Left lung (tissue), 10 donors: ENCODE data around the gene ARHGAP15. TPM values are rescaled to one million over a fixed set of nuclear protein-coding genes. Genes with fewer than 3 reads are reported as not detected.
A peak's percentile ranks its signal among the peaks of the same experiment; 100 is the strongest.

Source experiments
- ATAC-seq: fragments of 200-7000 bp; cut with Tn5 transposase; one replicate; pipeline ENCODE4 v1.9.1; 2020; ENCODE audit warnings: moderate library complexity
- DNase-seq, 4 donors: peaks; one replicate each; pipeline ENCODE4 v3.0.0-alpha.2; 2013 to 2020
- H3K27ac ChIP-seq, 2 donors: fragments of 200-600 bp; sonication (generic) in 1 of 2; one replicate each; pipeline versions ENCODE4 v1.5.0 to v1.8.0; 2020 to 2021
- H3K27me3 ChIP-seq, 2 donors: fragments of 200-600 bp; sonication (generic) in 1 of 2; one replicate each; pipeline versions ENCODE4 v1.5.0 to v1.8.0; 2020 to 2021
- H3K36me3 ChIP-seq, 2 donors: fragments of 200-600 bp; sonication (generic) in 1 of 2; one replicate each; pipeline versions ENCODE4 v1.5.0 to v1.8.0; 2020 to 2021
- H3K4me1 ChIP-seq, 2 donors: fragments of 200-600 bp; one replicate each; pipeline ENCODE4 v1.8.0; 2021
- H3K4me3 ChIP-seq, 2 donors: fragments of 200-600 bp; sonication (generic) in 1 of 2; one replicate each; pipeline versions ENCODE4 v1.5.0 to v1.8.0; 2020 to 2021; ENCODE audit warnings: mild to moderate bottlenecking in 1 of 2
- H3K9me3 ChIP-seq, 2 donors: fragments of 200-600 bp; sonication (generic) in 1 of 2; one replicate each; pipeline versions ENCODE4 v1.5.0 to v1.8.0; 2020 to 2021
- CTCF ChIP-seq, 2 donors: fragments of 200-600 bp; sonication (generic) in 1 of 2; IDR thresholded peaks; one replicate each; pipeline versions ENCODE4 v1.5.0 to v1.8.0; 2021; ENCODE audit warnings: antibody characterized with exemption in 2 of 2
- intact Hi-C, 2 donors: fragments of 100-400 bp; cut with DNase I; formaldehyde crosslinking; loops; one replicate each; pipeline versions ENCODE4 v1.11.2 to v1.14.2; 2022
- polyA plus RNA-seq, 6 donors: library from polyadenylated mRNA; unstranded; fragments of 120-200 nt; gene quantifications; one replicate each; pipeline ENCODE4 v1.2.1, GENCODE V29; 2013; ENCODE audit not compliant: insufficient read length in 6 of 6
- total RNA-seq, 2 donors: library from RNA; stranded (reverse); fragmentation: NEBNext Ultra II Directional; extraction: Animal tissue kit (Norgen Biotek cat#: 25700); gene quantifications; one replicate each; pipeline ENCODE4 v1.2.1, GENCODE V29; 2021
- donor health status: DM: no; HTN: yes; CAD: no.
- donor health status: DM: no; HTN: no; CAD: no.

The ARHGAP15 gene
- total and polyA plus RNA-seq, 8 donors = 16.8 to 48.3 (median 30.2) TPM

- no peak for TF ChIP-seq CTCF (IDR thresholded peaks at IDR 0.05)
- H3K36me3 ChIP-seq = no peaks in the 10 kb centered on the region
- H3K27me3 ChIP-seq = no peaks in the 10 kb centered on the region
- H3K27ac ChIP-seq = no peak overlapping the region
- intact Hi-C loops = no loop called here
- H3K9me3 ChIP-seq = no peaks in the 10 kb centered on the region
- no peak for ATAC-seq
- H3K4me1 ChIP-seq = no peaks in the 10 kb centered on the region
- DNase-seq = no peak
- no peak overlapping the region for H3K4me3 ChIP-seq
Observed at GRCh38 chr2:143193121-143193520, 63.9 kb downstream of the ARHGAP15 start.

GRCh38 chr2:143195511-143195910 lies 66.3 kb downstream of the ARHGAP15 start:
- no peak for ATAC-seq
- intact Hi-C loops = no loop called here
- H3K36me3 ChIP-seq = no peaks in the 10 kb centered on the region
- TF ChIP-seq CTCF (IDR thresholded peaks at IDR 0.05) = no peak
- H3K27ac ChIP-seq = no peak overlapping the region
- H3K9me3 ChIP-seq = no peaks in the 10 kb centered on the region
- H3K27me3 ChIP-seq = no peaks in the 10 kb centered on the region
- no peak for DNase-seq
- no peak overlapping the region for H3K4me3 ChIP-seq
- no peaks in the 10 kb centered on the region for H3K4me1 ChIP-seq

- intact Hi-C loops = no loop called here
- ATAC-seq (no peak), DNase-seq (no peak)
- no peak for TF ChIP-seq CTCF (IDR thresholded peaks at IDR 0.05)
- no peak overlapping the region for H3K4me3 ChIP-seq
- no peaks in the 10 kb centered on the region for H3K4me1 ChIP-seq
- H3K36me3 ChIP-seq = no peaks in the 10 kb centered on the region
- H3K27ac ChIP-seq = no peak overlapping the region
- H3K27me3 ChIP-seq = no peaks in the 10 kb centered on the region
- H3K9me3 ChIP-seq = no peaks in the 10 kb centered on the region
Observed at GRCh38 chr2:143204062-143204461, 74.8 kb downstream of the ARHGAP15 start.

GRCh38 chr2:143205106-143205764 lies 76.0 kb downstream of the ARHGAP15 start:
- Histone ChIP-seq H3K9me3 (no peaks in the 10 kb centered on the region), H3K4me1 (no peaks in the 10 kb centered on the region), H3K27ac (no peak overlapping the region), H3K36me3 (no peaks in the 10 kb centered on the region), H3K4me3 (no peak overlapping the region), H3K27me3 (no peaks in the 10 kb centered on the region)
- no peak for DNase-seq
- no peak for TF ChIP-seq CTCF (IDR thresholded peaks at IDR 0.05)
- intact Hi-C loops = no loop called here
- peak; percentile 36 for ATAC-seq

- no peaks in the 10 kb centered on the region for H3K4me1 ChIP-seq
- intact Hi-C loops = no loop called here
- DNase-seq = no peak
- no peaks in the 10 kb centered on the region for H3K9me3 ChIP-seq
- H3K36me3 ChIP-seq = no peaks in the 10 kb centered on the region
- no peak overlapping the region for H3K4me3 ChIP-seq
- TF ChIP-seq CTCF (IDR thresholded peaks at IDR 0.05) = no peak
- H3K27me3 ChIP-seq = no peaks in the 10 kb centered on the region
- H3K27ac ChIP-seq = no peak overlapping the region
- ATAC-seq = no peak
Observed at GRCh38 chr2:143209570-143210445, 80.6 kb downstream of the ARHGAP15 start.
